Tongue (tissue), 2 donors: Measurements from ENCODE around the gene CDR2. TPM values are rescaled to one million over a fixed set of nuclear protein-coding genes. Genes with fewer than 3 reads are reported as not detected.
"Not testable (repeated sequence)": the region's sequence is repeated elsewhere in the genome, so short reads cannot be mapped to it uniquely, and the experiment has no call there.

Experiments
- DNase-seq: peaks from one replicate; pipeline ENCODE4 v3.0.0-alpha.2; 2015
- total RNA-seq: library from RNA; depleted of rRNA; stranded (reverse); fragments of >200 nt; gene quantifications from one replicate; pipeline ENCODE4 v1.2.3, GENCODE V29; 2014

The CDR2 gene
- total RNA-seq, 1 donor from 2014 or later: 35.6 TPM

DNA sequence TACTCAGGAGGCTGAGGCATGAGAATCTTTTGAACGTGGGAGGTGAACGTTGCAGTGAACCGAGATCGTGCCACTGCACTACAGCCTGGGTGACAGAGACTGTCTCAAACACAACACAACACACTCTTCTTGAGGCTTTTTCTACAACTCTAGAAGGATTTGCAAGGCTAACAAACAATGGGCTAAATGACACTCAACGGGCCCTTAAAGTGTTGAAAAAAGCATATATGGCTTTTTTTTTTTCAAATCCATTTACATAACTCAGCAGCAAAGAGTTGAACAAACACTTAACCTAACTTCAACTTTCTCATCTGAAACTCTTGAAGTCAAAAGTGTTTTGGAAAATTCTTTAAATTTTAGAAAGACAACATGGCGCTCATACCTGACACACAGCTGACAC, 22.3 kb downstream of the CDR2 start:
- no peak for DNase-seq

DNA sequence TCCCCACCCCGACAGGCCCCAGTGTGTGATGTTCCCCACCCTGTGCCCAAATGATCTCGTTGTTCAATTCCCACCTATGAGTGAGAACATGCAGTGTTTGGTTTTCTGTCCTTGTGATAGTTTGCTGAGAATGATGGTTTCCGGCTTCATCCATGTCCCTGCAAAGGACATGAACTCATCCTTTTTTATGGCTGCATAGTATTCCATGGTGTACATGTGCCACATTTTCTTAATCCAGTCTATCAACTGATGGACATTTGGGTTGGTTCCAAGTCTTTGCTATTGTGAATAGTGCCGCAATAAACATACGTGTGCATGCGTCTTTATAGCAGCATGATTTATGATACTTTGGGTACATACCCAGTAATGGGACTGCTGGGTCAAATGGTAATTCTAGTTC, 23.4 kb downstream of the CDR2 start:
- not testable (repeated sequence) for DNase-seq

DNA sequence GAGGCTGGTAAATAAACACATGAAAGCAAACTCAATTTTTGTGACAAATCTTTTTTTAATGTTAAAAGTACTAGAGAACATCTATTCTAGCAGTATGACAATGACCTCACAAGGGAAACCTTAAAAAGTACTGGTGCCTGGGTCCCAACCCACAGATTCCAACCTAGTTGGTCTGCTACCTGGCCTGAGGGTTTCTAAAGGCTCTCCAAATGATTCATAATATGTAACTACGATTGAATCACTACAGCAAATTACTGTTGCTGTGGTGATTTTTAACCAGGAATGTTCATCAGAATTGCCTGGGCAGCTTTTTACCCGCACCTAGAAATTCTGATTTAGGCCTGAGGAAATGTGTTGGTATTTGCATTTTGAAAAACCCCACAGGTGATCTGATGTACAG, 26.1 kb downstream of the CDR2 start:
- no peak for DNase-seq

DNA sequence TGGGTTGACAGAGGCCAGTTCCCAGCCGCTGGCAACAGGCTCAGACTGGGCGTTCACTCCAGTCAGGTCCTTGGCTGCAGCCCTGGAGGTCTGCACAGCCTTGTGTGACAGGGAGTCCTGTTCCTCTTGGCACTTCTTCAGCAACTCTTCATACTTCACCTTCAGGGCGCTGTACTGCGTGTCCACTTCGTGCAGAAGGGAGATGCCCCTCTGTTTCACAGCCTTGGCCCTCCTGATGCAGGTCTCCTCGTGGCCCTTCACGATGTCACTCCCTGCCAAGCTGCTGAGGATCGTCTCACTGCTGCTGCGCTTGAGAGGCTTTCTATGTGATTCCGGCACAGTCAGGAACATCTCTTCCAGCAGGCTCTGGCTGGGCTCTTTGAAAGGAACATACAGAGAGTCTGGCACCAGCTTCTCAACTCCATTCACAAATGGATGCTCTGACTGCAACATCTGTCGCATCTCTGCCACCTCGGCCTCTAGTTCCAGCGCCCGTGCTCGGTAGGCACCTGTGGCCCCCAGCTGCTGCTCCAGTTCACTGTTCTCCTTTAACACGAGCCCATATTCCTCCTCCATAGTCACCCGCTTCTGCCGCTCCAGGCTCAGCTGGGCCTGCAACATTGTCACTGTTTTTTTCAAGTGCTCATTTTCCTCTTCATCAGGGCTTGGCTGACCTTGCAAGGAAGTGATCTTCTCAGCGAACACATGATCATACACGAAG, 27.2 kb downstream of the CDR2 start:
- DNase-seq: no peak

DNA sequence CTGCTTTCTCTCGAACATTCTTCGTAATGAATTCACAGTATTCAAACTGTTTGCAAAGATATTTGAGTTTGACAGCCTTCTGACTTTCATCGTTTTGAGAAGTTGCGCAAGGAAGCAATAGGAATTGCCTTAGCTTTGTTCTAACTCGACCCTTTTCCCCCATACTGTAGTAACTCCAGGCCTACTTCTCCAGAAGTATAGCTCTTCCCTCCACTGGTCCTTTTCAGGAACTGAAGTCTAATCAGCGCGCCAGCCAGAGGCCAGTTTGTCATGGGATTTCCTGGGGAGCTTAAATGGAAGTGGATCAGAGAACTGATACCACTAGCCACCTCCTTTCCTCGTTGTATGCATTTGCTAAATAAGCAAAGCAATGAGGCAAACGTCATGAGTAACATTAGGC, 27.9 kb downstream of the CDR2 start:
- DNase-seq: no peak

DNA sequence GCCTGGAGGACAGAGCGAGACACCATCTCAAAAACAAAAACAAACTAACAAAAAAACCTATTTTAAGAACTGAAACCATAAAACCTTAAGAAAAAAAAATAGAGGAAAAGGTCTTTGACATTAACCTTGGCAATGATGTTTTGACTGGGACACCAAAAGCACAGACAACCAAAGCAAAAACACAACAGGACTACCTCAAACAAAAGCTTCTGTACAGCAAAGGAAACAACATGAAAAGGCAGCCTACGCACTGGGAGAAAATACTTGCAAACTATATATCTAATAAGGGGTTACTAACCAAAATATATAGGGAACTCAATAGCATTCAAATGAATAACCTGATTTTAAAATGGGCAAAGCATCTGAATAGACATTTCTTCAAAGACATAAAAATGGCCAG, 32.3 kb downstream of the CDR2 start:
- DNase-seq: no peak

DNA sequence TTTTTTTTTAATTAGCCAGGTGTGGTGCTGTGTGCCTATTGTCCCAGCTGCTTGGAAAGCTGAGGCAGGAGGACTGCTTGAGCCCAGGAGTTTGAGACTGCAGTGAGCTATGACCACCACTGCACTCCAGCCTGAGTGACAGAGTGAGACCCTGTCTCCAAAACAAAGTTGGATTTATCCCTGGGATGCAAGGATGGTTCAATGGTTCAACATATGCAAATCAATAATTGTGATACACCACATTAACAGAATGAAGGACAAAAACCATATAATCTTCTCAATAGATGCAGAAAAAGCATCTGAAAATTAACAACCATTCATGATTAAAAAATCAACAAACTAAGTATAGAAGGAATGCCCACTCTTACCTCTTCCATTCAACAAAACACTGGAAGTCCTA, 33.5 kb downstream of the CDR2 start:
- DNase-seq: no peak

DNA sequence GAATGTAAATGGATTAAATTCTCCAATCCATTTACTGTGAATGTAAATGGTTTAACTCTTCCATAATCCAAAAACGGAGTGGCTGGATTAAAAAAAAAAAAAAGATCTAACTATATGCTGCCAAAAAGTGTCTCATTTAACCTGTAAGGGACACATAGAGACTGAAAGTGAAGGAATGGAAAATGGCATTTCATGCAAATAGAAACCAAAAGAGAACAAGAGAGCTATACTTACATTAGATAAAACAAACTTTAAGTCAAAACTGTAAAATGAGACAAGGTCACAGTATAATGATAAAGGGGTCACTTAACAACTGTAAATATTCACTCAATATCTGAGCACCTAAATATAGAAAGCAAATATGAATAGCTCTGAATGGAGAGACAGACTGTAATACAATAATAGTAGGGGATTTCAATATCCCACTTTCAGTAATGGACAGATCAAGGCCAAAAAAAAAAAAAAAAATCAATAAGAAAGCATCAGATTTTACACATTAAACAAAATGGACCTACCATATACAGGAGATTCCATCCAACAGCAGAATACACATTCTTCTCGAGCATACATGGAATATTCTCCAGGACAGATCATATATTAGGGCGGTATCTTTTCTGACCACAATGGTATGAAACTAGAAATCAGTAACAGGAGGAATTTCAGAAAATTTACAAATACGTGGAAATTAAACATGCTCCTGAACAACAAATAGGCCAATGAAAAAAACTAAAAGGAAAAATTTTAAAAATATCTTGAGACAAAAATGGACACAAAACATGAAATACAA, 36.4 kb downstream of the CDR2 start:
- DNase-seq: no peak

DNA sequence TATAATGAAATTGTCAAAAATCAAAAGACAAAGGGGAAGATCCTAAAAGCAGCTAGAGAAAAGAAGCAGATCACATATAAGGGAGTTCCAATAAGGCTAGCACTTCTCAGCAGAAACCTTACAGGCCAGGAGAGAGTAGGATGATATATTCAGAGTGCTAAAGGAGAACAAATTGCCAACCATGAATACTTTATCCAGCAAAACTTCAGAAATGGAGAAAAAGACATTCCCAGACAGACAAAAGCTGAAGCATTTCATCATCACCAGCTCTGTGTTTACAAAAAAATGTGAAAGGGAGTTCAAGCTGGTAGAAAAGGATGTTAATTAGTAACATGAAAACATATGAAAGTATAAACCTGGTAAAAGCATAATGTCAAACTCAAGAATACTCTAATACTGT, 37.4 kb downstream of the CDR2 start:
- no peak for DNase-seq

DNA sequence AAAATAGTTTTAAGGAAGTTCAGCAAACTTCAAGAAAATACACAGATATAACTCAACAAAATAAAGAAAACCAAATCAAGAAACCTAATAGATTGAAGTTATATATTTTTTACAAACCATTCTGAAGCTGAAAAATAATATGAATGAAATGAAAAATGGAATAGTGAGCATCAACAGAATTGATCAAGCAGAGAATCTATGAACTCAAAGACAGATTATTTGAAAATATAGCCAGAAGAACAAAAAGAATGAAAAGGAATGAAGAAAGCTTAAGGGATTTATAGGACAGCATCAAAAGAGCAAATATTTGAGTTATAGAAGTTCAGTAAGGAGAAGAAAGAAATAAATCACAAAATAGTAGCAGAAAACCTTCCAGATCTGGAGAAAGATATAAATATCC, 37.8 kb downstream of the CDR2 start:
- no peak for DNase-seq

DNA sequence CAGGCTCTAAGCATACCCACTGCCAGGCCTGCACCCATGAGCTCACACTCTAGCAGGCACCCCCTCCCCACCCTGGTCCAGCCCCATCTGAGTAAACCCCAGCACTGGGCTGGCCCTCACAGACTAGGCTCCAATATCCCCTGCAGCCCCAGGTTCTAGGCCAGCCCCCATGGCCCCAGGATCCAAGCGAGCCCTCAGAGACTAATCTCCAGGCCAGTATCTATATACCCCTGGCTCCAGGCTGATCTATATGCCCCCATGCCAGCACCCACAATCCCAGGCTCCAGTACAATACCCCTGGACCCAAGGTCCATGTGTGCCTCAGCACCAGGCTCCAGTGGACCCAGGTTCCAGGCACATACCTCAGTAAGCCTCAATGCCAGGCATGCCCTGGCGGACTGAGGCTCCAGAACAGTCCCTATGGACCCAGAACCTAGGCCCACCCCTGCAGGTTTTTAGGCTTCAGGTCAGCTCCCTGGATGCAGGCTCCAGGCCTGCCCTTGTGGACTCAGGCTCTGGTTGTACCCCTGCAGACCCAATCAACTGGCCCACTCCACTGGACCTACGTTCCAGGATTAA, 38.7 kb downstream of the CDR2 start:
- no peak for DNase-seq

DNA sequence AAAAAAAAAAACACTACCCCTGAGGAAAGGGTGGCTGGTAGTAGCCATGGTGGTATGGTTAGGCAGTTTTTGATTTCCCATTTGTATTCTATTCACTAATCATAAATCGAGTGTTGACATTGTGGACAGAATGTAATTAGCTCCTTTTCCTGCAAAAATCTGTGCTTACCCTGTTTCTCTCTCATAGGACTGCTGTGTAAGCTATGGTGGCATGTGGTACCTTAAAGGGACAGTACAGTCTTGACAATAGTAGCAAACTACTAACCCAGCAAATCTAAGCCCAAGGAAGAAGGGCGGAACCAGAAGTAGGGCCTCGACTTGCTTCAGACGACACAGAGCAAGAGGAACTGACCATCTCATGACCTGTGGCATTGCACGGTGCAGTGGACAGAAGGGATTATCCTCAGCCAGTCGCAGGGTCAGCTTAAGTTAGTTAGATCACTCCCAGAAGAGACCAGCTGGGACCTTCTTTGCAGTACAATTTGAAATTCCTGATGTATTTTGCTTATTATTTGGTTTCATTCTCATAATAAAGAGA, 40.9 kb downstream of the CDR2 start:
- DNase-seq: no peak

DNA sequence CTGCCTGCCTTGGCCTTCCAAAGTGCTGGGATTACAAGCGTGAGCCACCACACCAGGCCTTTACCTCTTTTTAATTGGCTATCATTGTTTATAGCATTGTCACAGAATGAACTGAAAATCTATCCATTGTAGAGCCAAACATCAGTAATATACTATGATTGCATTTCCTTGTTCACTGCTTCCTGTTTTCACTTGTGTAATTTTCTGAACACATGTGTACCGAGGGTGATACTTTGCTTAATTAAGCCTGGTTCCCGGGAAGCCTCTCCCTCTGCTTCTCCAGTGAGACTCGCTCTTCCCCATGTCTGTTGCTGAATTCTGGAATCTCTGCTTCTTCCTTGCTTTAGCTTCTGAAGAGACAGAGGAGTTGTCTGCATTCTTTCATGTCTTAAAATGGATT, 44.1 kb downstream of the CDR2 start:
- DNase-seq: no peak

DNA sequence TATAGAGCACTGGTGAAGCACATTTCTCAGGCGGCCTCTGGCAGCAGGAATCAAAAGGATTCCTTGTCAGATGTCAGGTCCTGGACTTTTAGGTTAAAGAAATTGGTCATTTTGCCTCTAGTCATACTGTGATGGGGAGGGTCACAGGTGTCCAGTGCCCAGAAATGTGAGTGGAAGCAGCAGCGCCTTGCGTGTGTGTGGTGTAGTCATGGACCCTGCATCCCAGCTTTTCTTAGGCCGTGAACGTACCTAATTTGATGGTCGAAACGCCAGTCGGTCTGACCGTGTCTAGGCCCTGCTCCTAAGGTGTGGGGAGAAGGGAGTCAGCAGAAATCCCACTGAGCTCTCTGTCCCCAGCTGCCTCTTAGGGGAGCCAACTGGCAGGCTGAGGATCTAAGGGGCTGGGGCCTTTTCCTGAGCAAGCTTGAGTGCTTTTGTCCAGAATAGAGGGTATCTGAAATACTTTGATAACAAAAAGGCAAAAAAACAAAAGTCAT, 45.2 kb downstream of the CDR2 start:
- DNase-seq: no peak

DNA sequence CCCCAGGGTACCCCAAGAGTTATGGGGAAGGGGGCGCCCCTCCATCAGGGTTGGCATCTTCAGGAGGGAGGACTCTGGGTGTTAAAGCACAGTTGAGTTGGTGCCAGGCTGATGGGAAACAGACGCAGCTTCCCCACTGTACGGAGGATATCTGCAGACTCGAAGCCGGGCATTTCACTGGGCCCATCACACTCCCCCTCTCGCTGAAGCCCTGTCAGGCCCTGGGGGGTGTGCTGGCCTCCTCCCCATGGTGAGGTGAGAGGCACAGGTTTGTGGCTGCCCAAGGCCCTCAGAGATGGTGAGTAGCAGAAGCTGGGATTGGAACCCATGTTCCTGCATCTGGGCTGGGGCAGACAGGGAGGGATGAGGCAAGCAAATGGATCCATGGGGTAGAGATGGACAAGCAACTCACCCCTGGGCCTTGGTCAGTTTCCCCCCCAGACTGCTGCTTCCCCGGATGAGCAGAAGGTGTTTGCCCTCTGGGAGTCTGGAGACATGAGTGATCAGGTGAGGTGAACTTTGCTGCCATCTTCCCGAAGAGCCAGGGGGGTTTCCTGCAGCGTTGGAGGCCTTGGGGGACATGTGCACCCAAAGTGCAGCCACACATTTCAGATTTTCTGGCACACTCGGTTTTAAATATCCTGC, 46.2 kb downstream of the CDR2 start:
- no peak for DNase-seq

DNA sequence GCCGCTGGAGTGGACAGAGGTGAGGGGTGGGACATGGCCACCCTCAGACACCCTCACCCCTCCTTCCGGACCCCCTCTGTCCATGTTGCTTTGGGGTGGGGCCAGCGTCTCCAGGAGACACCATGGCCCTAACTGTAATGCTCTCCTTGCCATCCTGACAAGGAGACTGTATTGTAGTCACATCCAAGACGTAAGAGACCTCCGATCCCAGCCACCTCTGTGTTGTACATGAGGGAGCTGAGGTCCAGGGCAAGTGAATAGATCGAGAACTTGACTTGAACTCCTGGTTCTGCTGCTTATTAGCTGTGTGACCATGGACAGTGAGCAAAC, 47.0 kb downstream of the CDR2 start:
- DNase-seq: no peak

DNA sequence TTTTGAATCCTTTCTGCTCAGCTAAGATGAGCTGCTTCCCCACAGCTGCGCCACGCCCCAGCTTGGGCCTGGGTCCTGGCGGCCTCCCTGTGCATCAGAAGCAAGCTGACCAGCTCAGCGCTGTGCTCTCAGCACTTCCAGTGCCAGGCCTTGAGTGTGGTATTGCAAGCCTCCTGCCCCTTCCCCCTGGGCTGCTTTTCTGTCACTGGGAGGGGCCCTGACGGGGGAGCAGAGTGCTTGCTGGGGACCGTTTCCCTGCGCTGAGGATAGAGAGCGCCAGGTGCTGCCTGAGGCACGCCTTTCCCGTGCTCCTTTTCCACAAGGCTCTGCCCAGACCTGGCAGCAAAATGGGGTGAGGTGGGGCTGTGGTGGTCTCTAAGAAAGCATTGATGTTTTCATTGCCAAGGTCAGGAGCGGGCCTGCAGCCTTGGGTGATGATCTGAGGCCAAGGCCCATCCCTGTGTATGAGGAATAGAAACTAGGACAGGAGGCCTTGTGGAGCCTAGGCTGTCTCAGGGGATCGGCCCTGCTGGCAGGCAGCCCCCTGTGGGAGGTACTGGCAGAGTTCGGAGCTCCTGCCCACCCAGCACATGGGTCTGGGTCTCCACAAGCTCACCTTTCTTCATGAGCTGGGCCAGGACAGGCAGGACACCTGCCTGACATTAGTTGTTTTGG, 47.5 kb downstream of the CDR2 start:
- no peak for DNase-seq

DNA sequence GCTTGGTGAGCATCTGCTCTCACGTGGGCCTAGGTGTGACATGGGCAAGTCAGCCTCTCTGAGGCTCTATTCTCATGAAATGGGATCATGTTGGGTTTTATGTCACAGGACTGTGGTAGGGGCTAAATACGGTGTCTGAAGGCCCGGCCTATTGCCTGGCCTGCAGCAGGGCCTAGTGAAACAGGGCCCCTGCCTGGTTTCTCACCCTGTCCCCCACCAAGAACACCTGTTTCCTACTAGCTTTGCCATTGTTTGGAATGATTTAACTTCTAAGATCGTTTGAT, 48.1 kb downstream of the CDR2 start:
- DNase-seq: no peak

DNA sequence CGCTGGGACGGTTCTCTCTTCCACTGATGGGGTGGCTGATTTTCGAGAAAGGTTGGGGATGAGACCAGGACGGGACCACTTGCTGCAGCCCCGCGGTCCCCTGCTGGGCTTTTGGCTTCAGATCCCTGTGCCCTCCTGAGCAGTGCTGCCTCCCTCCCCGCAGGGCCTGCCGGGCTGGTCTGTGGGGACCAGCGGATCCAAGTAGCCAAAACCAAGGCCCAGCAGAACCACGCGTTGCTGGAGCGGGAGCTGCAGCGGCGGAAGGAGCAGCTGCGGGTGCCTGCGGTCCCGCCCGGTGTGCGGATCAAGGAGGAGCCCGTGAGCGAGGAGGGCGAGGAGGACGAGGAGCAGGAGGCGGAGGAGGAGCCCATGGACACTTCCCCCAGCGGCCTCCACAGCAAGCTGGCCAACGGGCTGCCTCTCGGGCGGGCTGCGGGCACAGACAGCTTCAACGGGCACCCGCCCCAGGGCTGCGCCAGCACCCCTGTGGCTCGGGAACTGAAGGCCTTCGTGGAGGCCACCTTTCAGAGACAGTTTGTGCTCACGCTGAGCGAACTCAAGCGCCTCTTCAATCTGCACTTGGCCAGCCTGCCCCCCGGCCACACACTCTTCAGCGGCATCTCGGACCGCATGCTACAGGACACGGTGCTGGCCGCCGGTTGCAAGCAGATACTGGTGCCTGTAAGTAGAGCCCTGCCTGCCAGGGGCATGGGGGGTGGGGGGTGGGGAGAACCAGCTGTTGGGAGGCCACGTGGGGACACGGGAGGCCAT, 48.6 kb downstream of the CDR2 start:
- no peak for DNase-seq

DNA sequence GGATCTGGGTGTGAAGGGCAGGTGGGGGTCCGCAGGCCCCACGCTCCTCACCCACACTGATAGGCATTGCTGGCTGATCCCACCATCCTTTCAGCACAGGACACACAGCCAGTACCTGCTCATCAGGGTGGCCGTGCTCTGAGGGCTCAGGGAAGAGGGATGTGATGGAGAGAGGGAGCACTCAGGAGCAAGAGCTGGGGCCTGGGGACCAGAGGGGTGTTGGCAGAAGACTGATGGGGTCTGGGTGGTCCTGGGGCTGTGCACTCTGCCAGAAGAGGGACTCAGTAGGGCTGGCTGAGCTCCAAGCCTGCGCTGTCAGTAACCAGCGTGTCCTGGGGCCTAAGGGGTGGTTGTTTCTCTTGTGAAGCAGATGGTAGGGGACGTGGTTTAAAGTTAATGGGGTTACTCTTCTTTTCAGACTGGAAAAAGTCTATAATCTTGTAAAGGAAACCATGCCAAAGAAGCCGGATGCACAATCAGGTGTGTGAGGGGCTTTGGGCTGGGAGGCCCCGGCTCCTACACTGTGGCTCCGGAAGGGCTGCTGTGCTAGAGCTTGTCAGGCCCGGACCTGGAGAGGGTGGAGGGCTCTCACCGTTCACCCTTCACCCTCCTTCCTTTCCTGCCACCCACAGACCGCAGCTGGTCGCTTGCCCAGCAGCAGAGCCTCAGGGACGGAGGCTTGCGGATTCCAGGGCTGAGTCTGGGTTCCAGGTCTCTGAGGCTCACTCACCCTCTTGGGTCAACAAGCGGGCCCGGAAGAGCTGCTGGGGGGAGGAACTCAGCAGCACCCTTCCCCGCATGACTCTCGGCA, 49.4 kb downstream of the CDR2 start:
- DNase-seq: no peak
